ENCODE measurements around the gene SPIRE1. TPM values are rescaled to one million over a fixed set of nuclear protein-coding genes. Genes with fewer than 3 reads are reported as not detected.

SPIRE1 gene
- total RNA-seq, 2 donors from 2014 or later, result 14.2 to 17.2 TPM

- Mint-ChIP-seq H3K4me3 (no peak overlapping the region), H3K9me3 (no peaks in the 10 kb centered on the region), H3K27me3 (ENCODE audit: insufficient read depth) (no peaks in the 10 kb centered on the region), H3K27ac (no peak overlapping the region), H3K4me1 (no peaks in the 10 kb centered on the region), H3K36me3 (ENCODE audit: low read depth) (peaks cover 14% of the 10 kb centered on the region)
- TF ChIP-seq, protein P1, sequence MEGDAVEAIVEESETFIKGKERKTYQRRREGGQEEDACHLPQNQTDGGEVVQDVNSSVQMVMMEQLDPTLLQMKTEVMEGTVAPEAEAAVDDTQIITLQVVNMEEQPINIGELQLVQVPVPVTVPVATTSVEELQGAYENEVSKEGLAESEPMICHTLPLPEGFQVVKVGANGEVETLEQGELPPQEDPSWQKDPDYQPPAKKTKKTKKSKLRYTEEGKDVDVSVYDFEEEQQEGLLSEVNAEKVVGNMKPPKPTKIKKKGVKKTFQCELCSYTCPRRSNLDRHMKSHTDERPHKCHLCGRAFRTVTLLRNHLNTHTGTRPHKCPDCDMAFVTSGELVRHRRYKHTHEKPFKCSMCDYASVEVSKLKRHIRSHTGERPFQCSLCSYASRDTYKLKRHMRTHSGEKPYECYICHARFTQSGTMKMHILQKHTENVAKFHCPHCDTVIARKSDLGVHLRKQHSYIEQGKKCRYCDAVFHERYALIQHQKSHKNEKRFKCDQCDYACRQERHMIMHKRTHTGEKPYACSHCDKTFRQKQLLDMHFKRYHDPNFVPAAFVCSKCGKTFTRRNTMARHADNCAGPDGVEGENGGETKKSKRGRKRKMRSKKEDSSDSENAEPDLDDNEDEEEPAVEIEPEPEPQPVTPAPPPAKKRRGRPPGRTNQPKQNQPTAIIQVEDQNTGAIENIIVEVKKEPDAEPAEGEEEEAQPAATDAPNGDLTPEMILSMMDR (conservative IDR thresholded peaks at IDR 0.05), result no peak
- 94 to 95% methylated on average over 13 to 15 of the region's 16 CpGs for WGBS, 2 experiments (ENCODE audit: insufficient coverage in 1 of 2, insufficient read length in 1 of 2)
- DNase-seq, result no peak
- Histone ChIP-seq H3K9me3 (ENCODE audit: control insufficient read depth, low read length) (no peaks in the 10 kb centered on the region), H3K9ac (ENCODE audit: extremely low read depth, low read length, poor library complexity, severe bottlenecking) (no peak overlapping the region), H3K27ac (ENCODE audit: low read depth, low read length) (no peak overlapping the region), H3K27me3 (ENCODE audit: control insufficient read depth, insufficient read depth, low read length, poor library complexity, severe bottlenecking) (no peaks in the 10 kb centered on the region), H3K4me3 (ENCODE audit: low read length) (no peak overlapping the region), H3K4me1 (ENCODE audit: control insufficient read depth, insufficient read depth, low read length) (no peaks in the 10 kb centered on the region), H3K36me3 (ENCODE audit: control insufficient read depth, insufficient read depth, low read length) (peaks cover 5% of the 10 kb centered on the region)
Observed at GRCh38 chr18:12431561-12431960, 226.3 kb downstream of the SPIRE1 start.

GRCh38 chr18:12430137-12430990 is 227.5 kb downstream of the SPIRE1 start:
- Mint-ChIP-seq H3K27me3 (ENCODE audit: insufficient read depth) (no peaks in the 10 kb centered on the region), H3K9me3 (no peaks in the 10 kb centered on the region), H3K4me1 (no peaks in the 10 kb centered on the region), H3K4me3 (no peak overlapping the region), H3K27ac (no peak overlapping the region), H3K36me3 (ENCODE audit: low read depth) (peaks cover 14% of the 10 kb centered on the region)
- Histone ChIP-seq H3K27me3 (ENCODE audit: control insufficient read depth, insufficient read depth, low read length, poor library complexity, severe bottlenecking) (no peaks in the 10 kb centered on the region), H3K4me1 (ENCODE audit: control insufficient read depth, insufficient read depth, low read length) (no peaks in the 10 kb centered on the region), H3K36me3 (ENCODE audit: control insufficient read depth, insufficient read depth, low read length) (peaks cover 5% of the 10 kb centered on the region), H3K4me3 (ENCODE audit: low read length) (no peak overlapping the region), H3K27ac (ENCODE audit: low read depth, low read length) (no peak overlapping the region), H3K9me3 (ENCODE audit: control insufficient read depth, low read length) (no peaks in the 10 kb centered on the region), H3K9ac (ENCODE audit: extremely low read depth, low read length, poor library complexity, severe bottlenecking) (no peak overlapping the region)
- DNase-seq, result no peak
- WGBS, 2 experiments (ENCODE audit: insufficient coverage in 1 of 2, insufficient read length in 1 of 2), result 86 to 100% methylated on average over 4 to 8 of the region's 8 CpGs
- TF ChIP-seq, protein P1 (conservative IDR thresholded peaks at IDR 0.05), result no peak

DNA sequence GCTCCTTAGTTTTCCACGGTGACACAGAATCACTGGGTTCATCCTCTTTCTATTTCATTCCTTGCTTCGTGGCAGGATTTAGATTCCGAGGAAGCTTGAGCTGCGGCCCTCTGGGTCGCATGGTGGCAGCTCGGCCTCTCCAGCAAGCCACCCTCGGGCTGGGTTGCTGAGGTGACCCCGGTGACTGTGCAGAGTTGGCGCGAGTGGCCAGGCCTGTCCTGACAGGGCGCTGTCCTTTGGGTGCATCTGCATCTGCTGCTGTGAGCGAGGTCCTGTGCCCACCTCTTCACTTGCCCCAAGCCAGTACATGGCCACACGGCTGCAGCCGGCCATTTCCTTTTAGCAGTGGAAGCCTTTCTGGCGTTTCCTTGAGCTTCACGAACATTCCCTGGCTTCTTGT is 228.4 kb downstream of the SPIRE1 start:
- no peaks in the 10 kb centered on the region for H3K27me3 Mint-ChIP-seq (ENCODE audit: insufficient read depth)
- DNase-seq, result no peak
- no peak overlapping the region for H3K4me3 Mint-ChIP-seq
- no peak overlapping the region for H3K9ac ChIP-seq (ENCODE audit: extremely low read depth, low read length, poor library complexity, severe bottlenecking)
- 92 to 95% methylated on average over 7 to 16 of the region's 16 CpGs for WGBS, 2 experiments (ENCODE audit: insufficient coverage in 1 of 2, insufficient read length in 1 of 2)
- no peaks in the 10 kb centered on the region for H3K27me3 ChIP-seq (ENCODE audit: control insufficient read depth, insufficient read depth, low read length, poor library complexity, severe bottlenecking)
- peaks cover 5% of the 10 kb centered on the region for H3K36me3 ChIP-seq (ENCODE audit: control insufficient read depth, insufficient read depth, low read length)
- no peaks in the 10 kb centered on the region for H3K4me1 ChIP-seq (ENCODE audit: control insufficient read depth, insufficient read depth, low read length)
- TF ChIP-seq, protein P1 (conservative IDR thresholded peaks at IDR 0.05), result no peak
- no peaks in the 10 kb centered on the region for H3K9me3 Mint-ChIP-seq
- no peaks in the 10 kb centered on the region for H3K4me1 Mint-ChIP-seq
- no peak overlapping the region for H3K27ac ChIP-seq (ENCODE audit: low read depth, low read length)
- H3K36me3 Mint-ChIP-seq (ENCODE audit: low read depth), result peaks cover 11% of the 10 kb centered on the region
- no peak overlapping the region for H3K4me3 ChIP-seq (ENCODE audit: low read length)
- no peaks in the 10 kb centered on the region for H3K9me3 ChIP-seq (ENCODE audit: control insufficient read depth, low read length)
- no peak overlapping the region for H3K27ac Mint-ChIP-seq

Data from endodermal cell (in vitro differentiated cells).